Measurements from ENCODE around the gene CTSF. TPM values are rescaled to one million over a fixed set of nuclear protein-coding genes. Genes with fewer than 3 reads are reported as not detected.
"Not testable (repeated sequence)": the region's sequence is repeated elsewhere in the genome, so short reads cannot be mapped to it uniquely, and the experiment has no call there.

The CTSF gene
- total and polyA plus RNA-seq, 2 donors (not counting 1 experiment from before 2014, with no cell fraction given), result 16.6 to 20.9 TPM

DNA sequence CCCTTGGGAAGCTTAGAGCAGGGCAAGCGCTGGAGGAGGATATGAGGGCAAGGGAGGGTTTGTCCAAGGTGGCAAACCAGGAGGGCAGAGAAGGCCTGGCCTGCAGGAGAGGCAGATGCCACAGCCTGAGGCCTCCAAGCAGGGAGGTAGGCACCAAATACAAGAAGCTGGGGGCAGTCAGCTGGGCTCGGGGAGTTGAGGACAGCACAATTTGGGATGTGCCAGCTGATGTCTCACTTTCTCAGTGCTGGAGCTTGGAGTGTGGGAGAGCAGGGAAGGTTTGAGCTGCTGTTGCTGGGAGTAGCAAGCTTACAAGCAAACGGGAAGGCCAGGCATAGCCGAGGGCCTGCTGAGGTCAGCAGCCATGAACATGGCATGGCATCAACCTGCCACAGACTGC, 26.5 kb downstream of the CTSF start:
- H4K20me1 ChIP-seq (ENCODE audit: control insufficient read depth, insufficient read depth, low read length, poor library complexity, severe bottlenecking), result no peaks in the 10 kb centered on the region
- no peak overlapping the region for H3K27ac ChIP-seq (ENCODE audit: low read length in 2 of 2)
- H3K4me2 ChIP-seq (replicated peaks; ENCODE audit: low read depth, low read length, poor library complexity, severe bottlenecking), result no peak overlapping the region
- TF ChIP-seq EZH2 (IDR thresholded peaks at IDR 0.05; ENCODE audit: borderline replicate concordance, insufficient read depth, low read depth, low read length, poor library complexity, severe bottlenecking), result no peak
- TF ChIP-seq, protein P1, sequence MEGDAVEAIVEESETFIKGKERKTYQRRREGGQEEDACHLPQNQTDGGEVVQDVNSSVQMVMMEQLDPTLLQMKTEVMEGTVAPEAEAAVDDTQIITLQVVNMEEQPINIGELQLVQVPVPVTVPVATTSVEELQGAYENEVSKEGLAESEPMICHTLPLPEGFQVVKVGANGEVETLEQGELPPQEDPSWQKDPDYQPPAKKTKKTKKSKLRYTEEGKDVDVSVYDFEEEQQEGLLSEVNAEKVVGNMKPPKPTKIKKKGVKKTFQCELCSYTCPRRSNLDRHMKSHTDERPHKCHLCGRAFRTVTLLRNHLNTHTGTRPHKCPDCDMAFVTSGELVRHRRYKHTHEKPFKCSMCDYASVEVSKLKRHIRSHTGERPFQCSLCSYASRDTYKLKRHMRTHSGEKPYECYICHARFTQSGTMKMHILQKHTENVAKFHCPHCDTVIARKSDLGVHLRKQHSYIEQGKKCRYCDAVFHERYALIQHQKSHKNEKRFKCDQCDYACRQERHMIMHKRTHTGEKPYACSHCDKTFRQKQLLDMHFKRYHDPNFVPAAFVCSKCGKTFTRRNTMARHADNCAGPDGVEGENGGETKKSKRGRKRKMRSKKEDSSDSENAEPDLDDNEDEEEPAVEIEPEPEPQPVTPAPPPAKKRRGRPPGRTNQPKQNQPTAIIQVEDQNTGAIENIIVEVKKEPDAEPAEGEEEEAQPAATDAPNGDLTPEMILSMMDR (IDR thresholded peaks at IDR 0.05), result no peak
- ChIA-PET CTCF (interaction anchor here (6.4 kb wide), 1 partner anchor 137 kb away, joined by 58 read pairs; the partner anchor contains the start of gene RBM4B), POLR2A (interaction anchor here (0.6 kb wide), 1 partner anchor 72 kb away, joined by 3 read pairs; no protein-coding TSS in a partner anchor)
- Mint-ChIP-seq H3K4me3 (peak overlapping the region; percentile 3), H3K4me1 (peaks cover 41% of the 10 kb centered on the region), H3K9me3 (ENCODE audit: insufficient read depth) (no peaks in the 10 kb centered on the region), H3K27me3 (no peaks in the 10 kb centered on the region), H3K27ac (peak overlapping the region; percentile 78)
- 92% methylated on average over 4 of the region's 4 CpGs for WGBS (ENCODE audit: insufficient coverage)
- H3K36me3 ChIP-seq (replicated peaks in 1 of 2; ENCODE audit: control extremely low read depth in 1 of 2, control insufficient read depth in 1 of 2, extremely low read depth in 1 of 2, insufficient read depth in 2 of 2, low read length in 1 of 2), result peaks cover 0 to 31% of the 10 kb centered on the region in 2 experiments
- DNase-seq, result no peak
- ATAC-seq (ENCODE audit: low read depth), result no peak
- H2AFZ ChIP-seq (ENCODE audit: insufficient read depth, low read depth, low read length, poor library complexity, severe bottlenecking), result no peak overlapping the region
- peaks cover 26 to 32% of the 10 kb centered on the region in 2 donors for H3K4me1 ChIP-seq (ENCODE audit: control insufficient read depth in 2 of 2, insufficient read depth in 2 of 2, low read length in 2 of 2)
- H3K79me2 ChIP-seq (ENCODE audit: control insufficient read depth, insufficient read depth, low read length), result peaks cover 10% of the 10 kb centered on the region
- H3K27me3 ChIP-seq (replicated peaks in 1 of 4; ENCODE audit: control extremely low read depth in 1 of 4, control insufficient read depth in 3 of 4, insufficient read depth in 4 of 4, low read length in 3 of 4), result no peaks in the 10 kb centered on the region
- intact Hi-C loops (cut with micrococcal nuclease), result no loop called here
- H3K4me3 ChIP-seq (ENCODE audit: control extremely low read depth in 1 of 5, extremely low read depth in 1 of 5, insufficient read depth in 1 of 5, low read depth in 2 of 5, low read length in 4 of 5), result no peak overlapping the region
- H3K9me3 ChIP-seq (ENCODE audit: control extremely low read depth in 1 of 3, control insufficient read depth in 2 of 3, insufficient read depth in 1 of 3, low read length in 2 of 3), result no peaks in the 10 kb centered on the region
- no peak overlapping the region for H3K9ac ChIP-seq (ENCODE audit: low read length)

DNA sequence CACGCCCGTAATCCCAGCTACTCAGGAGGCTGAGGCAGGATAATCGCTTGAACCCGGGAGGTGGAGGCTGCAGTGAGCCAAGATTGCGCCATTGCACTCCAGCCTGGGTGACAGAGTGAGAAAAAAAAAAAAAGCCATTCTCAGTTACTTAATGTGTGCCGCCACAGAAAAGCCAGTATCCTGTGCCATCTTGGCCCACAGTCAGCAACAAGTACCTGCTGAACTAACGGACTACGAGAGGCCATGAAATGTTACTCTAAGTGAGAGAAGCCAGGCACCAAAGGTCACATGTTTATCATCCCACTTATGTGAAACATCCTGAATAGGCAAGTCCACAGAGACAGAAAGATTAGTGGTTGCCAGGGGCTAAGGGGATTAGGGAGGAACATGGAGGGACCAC, 27.8 kb downstream of the CTSF start:
- intact Hi-C loops (cut with micrococcal nuclease); H3K9ac ChIP-seq (ENCODE audit: low read length); H3K27me3 Mint-ChIP-seq; H3K4me3 Mint-ChIP-seq; H3K9me3 ChIP-seq (ENCODE audit: control extremely low read depth in 1 of 3, control insufficient read depth in 2 of 3, insufficient read depth in 1 of 3, low read length in 2 of 3); H3K4me3 ChIP-seq (ENCODE audit: control extremely low read depth in 1 of 5, extremely low read depth in 1 of 5, insufficient read depth in 1 of 5, low read depth in 2 of 5, low read length in 4 of 5); H2AFZ ChIP-seq (ENCODE audit: insufficient read depth, low read depth, low read length, poor library complexity, severe bottlenecking); H3K27me3 ChIP-seq (replicated peaks in 1 of 4; ENCODE audit: control extremely low read depth in 1 of 4, control insufficient read depth in 3 of 4, insufficient read depth in 4 of 4, low read length in 3 of 4); H3K79me2 ChIP-seq (ENCODE audit: control insufficient read depth, insufficient read depth, low read length); ATAC-seq (ENCODE audit: low read depth); H4K20me1 ChIP-seq (ENCODE audit: control insufficient read depth, insufficient read depth, low read length, poor library complexity, severe bottlenecking); H3K4me2 ChIP-seq (replicated peaks; ENCODE audit: low read depth, low read length, poor library complexity, severe bottlenecking); H3K9me3 Mint-ChIP-seq (ENCODE audit: insufficient read depth); H3K27ac ChIP-seq (ENCODE audit: low read length in 2 of 2); H3K27ac Mint-ChIP-seq; CTCF ChIA-PET; DNase-seq: not testable (repeated sequence)
- 100% methylated on average over 2 of the region's 8 CpGs for WGBS (ENCODE audit: insufficient coverage)
- POLR2A ChIA-PET, result interaction anchor here (0.7 kb wide), 1 partner anchor 55 kb away, joined by 4 read pairs; no protein-coding TSS in a partner anchor
- peaks cover 34% of the 10 kb centered on the region for H3K4me1 Mint-ChIP-seq
- H3K36me3 ChIP-seq (replicated peaks in 1 of 2; ENCODE audit: control extremely low read depth in 1 of 2, control insufficient read depth in 1 of 2, extremely low read depth in 1 of 2, insufficient read depth in 2 of 2, low read length in 1 of 2), result peaks cover 1 to 36% of the 10 kb centered on the region in 2 experiments
- H3K4me1 ChIP-seq (ENCODE audit: control insufficient read depth in 2 of 2, insufficient read depth in 2 of 2, low read length in 2 of 2), result peaks cover 21 to 24% of the 10 kb centered on the region in 2 donors
